Fibroblast of mammary gland (primary cell): Measurements from ENCODE around the gene PRCD.

Experiments used
- DNase-seq: peaks from one replicate; pipeline ENCODE4 v3.0.0-alpha.2; 2010; ENCODE audit warnings: low read depth
- H3K4me3 ChIP-seq: 2 replicates; pipeline ENCODE4 v1.5.1; 2011; ENCODE audit warnings: low read depth, mild to moderate bottlenecking, low read length, moderate library complexity; ENCODE audit not compliant: control insufficient read depth
- TF ChIP-seq, protein P1 (sequence below): conservative IDR thresholded peaks from 2 replicates; pipeline ENCODE4 v1.5.1; 2011; ENCODE audit warnings: low read depth, low read length, inconsistent platforms; ENCODE audit not compliant: control insufficient read depth, insufficient read depth

The PRCD gene, protein sequence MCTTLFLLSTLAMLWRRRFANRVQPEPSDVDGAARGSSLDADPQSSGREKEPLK

DNA sequence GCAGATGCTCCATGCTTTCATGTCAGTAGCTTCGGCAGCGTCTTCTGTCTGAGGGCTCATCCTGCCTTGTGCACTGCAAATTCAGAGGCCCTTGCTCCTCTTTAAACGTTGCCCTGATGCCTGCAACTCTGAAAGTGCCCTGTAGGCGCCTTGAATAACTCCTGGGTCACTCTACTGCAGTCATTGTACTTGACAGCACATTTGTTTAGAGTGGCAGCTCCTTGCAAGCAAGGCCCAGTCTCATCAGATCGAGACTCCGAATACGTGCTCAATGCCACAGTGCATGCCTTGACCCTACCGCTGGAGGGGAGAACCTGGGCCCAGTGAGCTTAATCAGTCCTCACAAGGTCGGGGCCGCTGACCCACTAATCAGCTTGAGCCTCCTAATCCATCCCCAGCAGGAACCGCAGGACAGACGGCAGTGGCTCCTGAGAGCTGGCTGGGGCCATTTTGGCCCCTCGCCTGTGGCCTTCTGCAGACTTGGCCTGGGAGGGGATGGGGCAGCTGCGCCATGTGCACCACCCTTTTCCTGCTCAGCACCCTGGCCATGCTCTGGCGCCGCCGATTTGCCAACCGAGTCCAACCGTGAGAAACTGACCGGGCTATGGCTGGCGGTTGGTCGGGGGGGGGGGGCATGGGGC is at the start of gene PRCD:
TSS of gene PRCD (plus strand) at position 414 of the 641 bp plus-strand sequence. CDS start at position 512, 98 bp downstream.
- no peak for DNase-seq
- TF ChIP-seq, protein P1, sequence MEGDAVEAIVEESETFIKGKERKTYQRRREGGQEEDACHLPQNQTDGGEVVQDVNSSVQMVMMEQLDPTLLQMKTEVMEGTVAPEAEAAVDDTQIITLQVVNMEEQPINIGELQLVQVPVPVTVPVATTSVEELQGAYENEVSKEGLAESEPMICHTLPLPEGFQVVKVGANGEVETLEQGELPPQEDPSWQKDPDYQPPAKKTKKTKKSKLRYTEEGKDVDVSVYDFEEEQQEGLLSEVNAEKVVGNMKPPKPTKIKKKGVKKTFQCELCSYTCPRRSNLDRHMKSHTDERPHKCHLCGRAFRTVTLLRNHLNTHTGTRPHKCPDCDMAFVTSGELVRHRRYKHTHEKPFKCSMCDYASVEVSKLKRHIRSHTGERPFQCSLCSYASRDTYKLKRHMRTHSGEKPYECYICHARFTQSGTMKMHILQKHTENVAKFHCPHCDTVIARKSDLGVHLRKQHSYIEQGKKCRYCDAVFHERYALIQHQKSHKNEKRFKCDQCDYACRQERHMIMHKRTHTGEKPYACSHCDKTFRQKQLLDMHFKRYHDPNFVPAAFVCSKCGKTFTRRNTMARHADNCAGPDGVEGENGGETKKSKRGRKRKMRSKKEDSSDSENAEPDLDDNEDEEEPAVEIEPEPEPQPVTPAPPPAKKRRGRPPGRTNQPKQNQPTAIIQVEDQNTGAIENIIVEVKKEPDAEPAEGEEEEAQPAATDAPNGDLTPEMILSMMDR, result no peak
- H3K4me3 ChIP-seq, result peak within 1 kb of the TSS; percentile 36

DNA sequence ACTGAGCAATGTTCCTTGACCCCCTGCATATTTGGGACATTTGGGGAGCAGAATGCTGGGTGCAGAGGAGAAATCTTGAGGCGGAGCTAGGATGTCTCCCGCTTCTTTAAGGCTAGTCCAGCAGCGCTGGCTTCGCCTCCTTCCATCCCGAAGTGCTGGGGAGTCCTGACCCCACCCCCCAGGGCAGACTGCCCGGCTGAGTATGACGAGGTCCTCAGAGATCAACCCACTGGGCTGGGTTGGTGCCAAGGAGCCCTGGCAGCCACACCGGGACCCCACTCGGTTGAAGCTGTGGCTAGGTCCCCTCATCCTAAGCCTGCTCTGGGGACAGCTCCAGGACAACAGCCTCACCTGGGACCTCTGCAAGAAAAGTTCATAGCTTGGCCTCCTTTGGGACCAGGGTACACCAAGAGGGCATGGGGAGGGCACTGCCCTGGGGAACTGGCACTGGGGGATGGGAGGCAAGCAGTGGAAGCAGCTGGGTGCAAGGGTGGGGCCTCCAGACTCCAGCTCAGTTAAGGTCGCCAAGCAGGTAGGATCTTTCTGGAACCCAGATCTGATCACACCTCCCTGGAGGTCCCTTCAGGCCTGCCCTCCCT is 49.6 kb upstream of the PRCD start:
- H3K4me3 ChIP-seq, result no peak overlapping the region
- TF ChIP-seq, protein P1, result no peak
- DNase-seq, result no peak

DNA sequence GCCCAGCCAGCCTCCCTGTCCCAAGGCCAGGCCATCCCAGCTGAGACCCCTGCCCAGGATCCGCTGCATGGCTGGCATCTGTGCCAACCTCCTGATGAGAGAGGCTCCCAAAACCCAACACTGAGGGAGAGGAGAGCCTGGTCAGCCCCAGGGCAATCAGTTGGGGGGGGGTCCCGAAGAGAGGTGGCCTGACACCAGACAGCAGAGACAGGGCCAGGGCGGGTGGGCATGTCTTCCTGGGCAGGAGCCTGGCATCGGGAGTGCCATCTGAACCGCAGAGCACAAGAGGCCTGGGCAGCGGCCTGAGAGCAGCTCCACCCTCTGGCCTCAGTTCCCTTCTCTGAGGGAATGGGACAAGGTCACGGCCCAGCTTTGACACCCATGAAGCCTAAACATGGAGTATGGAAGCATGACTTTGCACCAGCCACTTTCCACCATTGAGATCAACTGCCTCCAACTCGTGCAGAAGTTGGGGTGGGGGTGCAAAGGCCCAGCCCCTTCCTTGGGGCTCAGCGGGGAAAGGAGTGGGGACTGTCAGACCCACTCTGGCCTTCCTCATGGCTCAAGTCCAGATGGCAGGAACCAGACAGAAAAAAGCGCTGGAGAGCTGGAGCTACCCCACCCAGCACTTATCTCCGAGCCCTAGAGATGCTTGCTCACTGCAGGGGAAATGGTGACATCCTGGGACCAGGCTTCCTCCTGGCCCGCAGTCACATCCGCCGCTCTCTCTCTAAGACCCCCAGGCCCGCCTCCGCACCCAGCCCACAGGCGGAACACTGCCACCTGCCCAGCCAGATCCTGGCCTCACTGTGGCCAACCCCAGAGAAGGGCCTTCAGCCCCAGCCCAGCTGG is 48.3 kb upstream of the PRCD start:
- H3K4me3 ChIP-seq, result no peak overlapping the region
- DNase-seq, result no peak
- TF ChIP-seq, protein P1, result no peak

DNA sequence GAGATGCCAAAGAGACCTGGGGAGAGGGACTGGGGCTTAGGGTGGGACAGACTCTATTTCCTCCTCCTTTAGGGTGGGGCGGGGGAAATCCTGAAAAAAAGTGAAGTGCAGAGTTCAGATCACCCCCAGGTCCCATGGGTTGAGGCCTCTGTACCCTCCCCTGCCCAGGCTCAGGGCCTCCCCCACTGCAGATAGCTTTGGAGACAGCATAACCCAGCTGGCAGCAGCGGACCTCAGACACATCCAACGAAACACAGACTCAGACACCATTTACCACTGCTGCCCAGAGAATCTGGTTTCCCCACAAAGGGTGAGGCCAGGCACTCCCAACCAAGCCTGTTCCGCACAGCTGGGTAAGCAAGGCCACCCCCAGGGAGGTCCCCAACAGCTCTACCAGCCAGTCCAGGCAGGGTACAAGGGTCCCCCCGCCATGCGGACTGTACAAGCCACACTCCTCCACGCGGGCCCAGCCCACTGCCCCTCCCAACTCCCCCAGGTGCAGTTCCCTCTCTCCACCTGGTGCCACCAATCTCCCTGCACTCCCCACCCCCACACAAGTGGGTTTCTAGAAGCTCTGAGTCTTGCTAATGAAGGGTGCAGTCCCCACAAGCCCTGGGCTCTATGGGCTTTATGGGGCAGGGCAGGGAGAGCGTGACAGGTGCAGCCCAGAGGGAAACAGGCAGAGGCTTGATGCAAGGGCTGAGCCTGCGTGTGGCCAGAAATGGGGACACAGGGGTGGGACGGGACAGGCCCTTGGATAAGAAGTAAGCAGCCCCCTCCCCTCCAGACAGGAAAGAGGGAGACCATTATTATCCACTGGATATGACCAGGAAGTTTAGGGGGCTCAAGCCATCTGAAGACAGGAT is 47.5 kb upstream of the PRCD start:
- DNase-seq, result no peak
- H3K4me3 ChIP-seq, result no peak overlapping the region
- TF ChIP-seq, protein P1, result no peak

DNA sequence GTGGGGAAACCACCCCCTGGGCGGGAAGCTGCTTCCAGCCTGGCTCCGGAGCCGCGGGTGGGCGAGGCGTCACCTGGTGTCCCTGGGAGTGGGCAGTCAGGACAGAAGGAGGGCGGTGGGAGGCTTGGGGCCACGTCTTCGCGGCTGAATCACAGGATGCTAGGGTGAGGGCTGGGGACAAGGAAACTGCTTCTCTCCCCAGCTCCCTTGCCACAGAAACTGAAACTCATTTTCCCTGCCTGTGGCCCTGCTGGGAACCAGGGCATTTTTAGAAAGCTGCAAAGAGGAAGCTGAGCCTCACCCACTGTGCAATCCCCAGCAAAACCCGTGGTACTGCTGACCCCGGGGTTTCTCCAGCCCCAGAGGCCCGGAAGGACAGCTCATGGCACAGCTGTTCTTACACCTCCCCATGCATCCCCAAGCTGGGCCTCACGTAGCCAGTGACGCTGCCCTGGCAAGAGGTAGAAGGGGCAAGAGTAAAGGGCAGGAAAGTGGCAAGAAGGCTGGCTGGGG is 46.8 kb upstream of the PRCD start:
- no peak overlapping the region for H3K4me3 ChIP-seq
- DNase-seq, result peak; percentile 63
- TF ChIP-seq, protein P1, result no peak
